Measurements from ENCODE around the gene TXNL1.
"Not testable (repeated sequence)": the region's sequence is repeated elsewhere in the genome, so short reads cannot be mapped to it uniquely, and the experiment has no call there.

Gene TXNL1

GRCh38 chr18:56645415-56646016 is 7.1 kb upstream of the TXNL1 start:
- peak; percentile 25 for DNase-seq (ENCODE audit: low spot score)

- no peak for DNase-seq (ENCODE audit: low spot score)
Observed at GRCh38 chr18:56643381-56643780, 5.0 kb upstream of the TXNL1 start.

- DNase-seq (ENCODE audit: low spot score), result no peak
Observed at GRCh38 chr18:56641714-56642337, 3.4 kb upstream of the TXNL1 start.

- DNase-seq (ENCODE audit: low spot score), result no peak
Observed at GRCh38 chr18:56639571-56639970, 1.2 kb upstream of the TXNL1 start.

- DNase-seq (ENCODE audit: low spot score), result no peak
Observed at GRCh38 chr18:56639104-56639381, 651 bp upstream of the TXNL1 start.

GRCh38 chr18:56637711-56638231 is 621 bp downstream of the TXNL1 start:
- peak; percentile 26 for DNase-seq (ENCODE audit: low spot score)

GRCh38 chr18:56637176-56637575 is 1.2 kb downstream of the TXNL1 start:
- DNase-seq (ENCODE audit: low spot score), result peak; percentile 15

GRCh38 chr18:56635007-56635406 is 3.4 kb downstream of the TXNL1 start:
- DNase-seq (ENCODE audit: low spot score), result no peak

- DNase-seq (ENCODE audit: low spot score), result peak; percentile 29
Observed at GRCh38 chr18:56632070-56633022, 6.0 kb downstream of the TXNL1 start.

- DNase-seq (ENCODE audit: low spot score), result no peak
Observed at GRCh38 chr18:56627991-56628390, 10.4 kb downstream of the TXNL1 start.

- DNase-seq (ENCODE audit: low spot score), result no peak
Observed at GRCh38 chr18:56615738-56616520, 22.5 kb downstream of the TXNL1 start.

GRCh38 chr18:56606618-56607017 is 31.8 kb downstream of the TXNL1 start:
- DNase-seq (ENCODE audit: low spot score), result no peak

GRCh38 chr18:56598422-56598821 is 40.0 kb downstream of the TXNL1 start:
- no peak for DNase-seq (ENCODE audit: low spot score)

GRCh38 chr18:56593906-56594305 is 44.5 kb downstream of the TXNL1 start:
- DNase-seq (ENCODE audit: low spot score), result no peak

- no peak for DNase-seq (ENCODE audit: low spot score)
Observed at GRCh38 chr18:56580026-56580425, 58.4 kb downstream of the TXNL1 start.

GRCh38 chr18:56579451-56579850 is 58.9 kb downstream of the TXNL1 start:
- DNase-seq (ENCODE audit: low spot score), result no peak

GRCh38 chr18:56576826-56577573 is 61.4 kb downstream of the TXNL1 start:
- DNase-seq (ENCODE audit: low spot score), result no peak

GRCh38 chr18:56575819-56576663 is 62.4 kb downstream of the TXNL1 start:
- peak; percentile 86 for DNase-seq (ENCODE audit: low spot score)

GRCh38 chr18:56574861-56575260 is 63.5 kb downstream of the TXNL1 start:
- no peak for DNase-seq (ENCODE audit: low spot score)

GRCh38 chr18:56572267-56572666 is 66.1 kb downstream of the TXNL1 start:
- not testable (repeated sequence) for DNase-seq (ENCODE audit: low spot score)
